ENCODE results near the gene LAMA1.

The LAMA1 gene

DNA sequence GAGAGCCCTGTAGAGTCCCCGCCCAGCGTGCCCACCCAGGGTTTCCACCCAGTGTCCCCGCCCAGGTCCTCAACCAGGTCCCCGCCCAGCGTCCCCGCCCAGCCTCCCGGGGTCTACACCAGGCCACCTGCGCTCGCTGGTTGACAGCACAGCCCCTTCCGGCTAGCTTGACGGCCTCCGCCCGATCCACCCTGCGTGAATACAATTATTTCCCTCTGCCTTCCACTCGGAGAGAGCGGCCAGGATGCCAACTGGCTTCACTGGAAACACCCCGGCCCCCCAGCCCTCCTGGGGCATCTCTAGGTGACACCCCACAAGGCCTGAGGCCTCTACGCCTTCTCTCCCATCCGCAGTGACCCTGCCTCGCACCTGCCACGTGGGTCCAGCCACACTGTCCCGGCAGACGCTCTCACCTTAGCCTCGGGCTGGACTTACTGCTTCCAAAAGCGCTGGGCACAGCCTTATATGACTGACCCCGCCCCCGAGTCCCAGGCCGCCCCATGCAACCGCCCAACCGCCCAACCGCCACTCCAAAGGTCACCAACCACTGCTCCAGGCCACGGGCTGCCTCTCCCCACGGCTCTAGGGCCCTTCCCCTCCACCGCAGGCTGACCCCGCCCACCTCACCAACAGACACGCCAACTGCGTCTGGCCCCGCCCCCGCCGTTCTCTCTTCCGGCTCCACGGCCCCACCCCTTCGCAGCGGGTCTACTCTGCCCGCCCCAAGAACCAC lies 188.1 kb downstream of the LAMA1 start:
- Histone ChIP-seq H2BK15ac (ENCODE audit: low read length) (peak overlapping the region; percentile 77), H3K27me3 (ENCODE audit: control insufficient read depth in 3 of 3, insufficient read depth in 3 of 3, low read depth in 1 of 3, low read length in 3 of 3) (no peaks in the 10 kb centered on the region), H3K18ac (ENCODE audit: low read length) (peak overlapping the region; percentile 67), H4K91ac (ENCODE audit: low read depth, low read length, poor library complexity) (no peak overlapping the region), H4K8ac (ENCODE audit: low read depth, low read length) (no peak overlapping the region), H2AFZ (ENCODE audit: low read length) (no peak overlapping the region), H3K79me1 (ENCODE audit: low read depth, low read length) (no peaks in the 10 kb centered on the region), H3K36me3 (replicated peaks in 1 of 2; ENCODE audit: control insufficient read depth in 2 of 2, insufficient read depth in 2 of 2, low read length in 2 of 2) (no peaks in the 10 kb centered on the region), H3K27ac (replicated peaks; ENCODE audit: low read length) (no peak overlapping the region), H3K4ac (ENCODE audit: low read length) (no peak overlapping the region), H3K4me1 (ENCODE audit: control insufficient read depth in 2 of 2, insufficient read depth in 1 of 2, low read depth in 1 of 2, low read length in 2 of 2) (peaks cover 3 to 6% of the 10 kb centered on the region in 2 donors), H3K9me3 (replicated peaks in 1 of 2; ENCODE audit: control insufficient read depth in 2 of 2, insufficient read depth in 1 of 2, low read depth in 1 of 2, low read length in 2 of 2) (no peaks in the 10 kb centered on the region), H2BK5ac (ENCODE audit: low read length) (no peak overlapping the region), H3K9ac (ENCODE audit: low read depth, low read length, poor library complexity) (no peak overlapping the region), H3K23ac (ENCODE audit: low read depth, low read length, poor library complexity) (peak overlapping the region; percentile 23), H3K4me2 (ENCODE audit: insufficient read depth, low read length, poor library complexity, severe bottlenecking) (no peak overlapping the region), H3K4me3 (ENCODE audit: low read length in 2 of 2) (no peak overlapping the region), H2AK5ac (ENCODE audit: low read depth, low read length) (no peak overlapping the region), H3K14ac (ENCODE audit: low read length) (no peak overlapping the region), H2BK120ac (ENCODE audit: low read depth, low read length) (peak overlapping the region; percentile 53), H2BK12ac (ENCODE audit: low read length) (no peak overlapping the region)
- no CpG with 5 or more reads among the region's 45 CpGs for WGBS, 2 donors (ENCODE audit: extremely low coverage in 2 of 2, insufficient read length in 2 of 2, insufficient replicate concordance in 1 of 2)
- DNase-seq (ENCODE audit: low spot score), result no peak

DNA sequence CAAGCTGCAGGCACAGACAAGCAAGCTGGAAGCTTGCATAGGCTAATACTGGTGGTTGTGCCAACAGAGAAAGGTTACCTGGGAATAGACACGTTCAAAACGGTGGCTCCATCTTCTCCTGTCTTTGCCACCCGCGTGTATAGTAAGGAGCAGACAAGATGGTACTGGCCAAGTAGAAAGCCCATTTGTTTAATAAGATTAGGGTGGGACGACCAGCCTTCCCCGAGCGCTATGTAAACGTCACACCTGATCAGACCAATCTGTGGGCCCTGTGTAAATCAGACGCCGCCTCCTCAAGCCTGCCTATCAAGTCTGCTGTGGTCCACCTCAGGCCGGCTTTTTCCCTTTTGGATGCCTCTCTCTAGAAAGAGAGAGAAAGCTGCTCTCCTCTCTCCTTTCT lies 189.2 kb downstream of the LAMA1 start:
- Histone ChIP-seq H2BK120ac (ENCODE audit: low read depth, low read length) (no peak overlapping the region), H3K4me2 (ENCODE audit: insufficient read depth, low read length, poor library complexity, severe bottlenecking) (no peak overlapping the region), H4K91ac (ENCODE audit: low read depth, low read length, poor library complexity) (no peak overlapping the region), H3K9me3 (replicated peaks in 1 of 2; ENCODE audit: control insufficient read depth in 2 of 2, insufficient read depth in 1 of 2, low read depth in 1 of 2, low read length in 2 of 2) (no peaks in the 10 kb centered on the region), H3K4ac (ENCODE audit: low read length) (no peak overlapping the region), H3K18ac (ENCODE audit: low read length) (no peak overlapping the region), H3K4me3 (ENCODE audit: low read length in 2 of 2) (no peak overlapping the region), H3K36me3 (replicated peaks in 1 of 2; ENCODE audit: control insufficient read depth in 2 of 2, insufficient read depth in 2 of 2, low read length in 2 of 2) (no peaks in the 10 kb centered on the region), H2AFZ (ENCODE audit: low read length) (no peak overlapping the region), H3K4me1 (ENCODE audit: control insufficient read depth in 2 of 2, insufficient read depth in 1 of 2, low read depth in 1 of 2, low read length in 2 of 2) (peaks cover 11 to 12% of the 10 kb centered on the region in 2 donors), H2BK12ac (ENCODE audit: low read length) (no peak overlapping the region), H2BK15ac (ENCODE audit: low read length) (no peak overlapping the region), H3K14ac (ENCODE audit: low read length) (no peak overlapping the region), H2BK5ac (ENCODE audit: low read length) (no peak overlapping the region), H3K79me1 (ENCODE audit: low read depth, low read length) (no peaks in the 10 kb centered on the region), H3K9ac (ENCODE audit: low read depth, low read length, poor library complexity) (no peak overlapping the region), H4K8ac (ENCODE audit: low read depth, low read length) (no peak overlapping the region), H3K23ac (ENCODE audit: low read depth, low read length, poor library complexity) (no peak overlapping the region), H3K27me3 (ENCODE audit: control insufficient read depth in 3 of 3, insufficient read depth in 3 of 3, low read depth in 1 of 3, low read length in 3 of 3) (no peaks in the 10 kb centered on the region), H2AK5ac (ENCODE audit: low read depth, low read length) (no peak overlapping the region), H3K27ac (replicated peaks; ENCODE audit: low read length) (no peak overlapping the region)
- WGBS, 2 donors (ENCODE audit: extremely low coverage in 2 of 2, insufficient read length in 2 of 2, insufficient replicate concordance in 1 of 2), result no CpG with 5 or more reads among the region's 11 CpGs
- DNase-seq (ENCODE audit: low spot score), result no peak

- Histone ChIP-seq H3K4me1 (ENCODE audit: control insufficient read depth in 2 of 2, insufficient read depth in 1 of 2, low read depth in 1 of 2, low read length in 2 of 2) (peaks cover 11 to 12% of the 10 kb centered on the region in 2 donors), H2BK120ac (ENCODE audit: low read depth, low read length) (no peak overlapping the region), H3K36me3 (replicated peaks in 1 of 2; ENCODE audit: control insufficient read depth in 2 of 2, insufficient read depth in 2 of 2, low read length in 2 of 2) (no peaks in the 10 kb centered on the region), H3K14ac (ENCODE audit: low read length) (no peak overlapping the region), H3K27me3 (ENCODE audit: control insufficient read depth in 3 of 3, insufficient read depth in 3 of 3, low read depth in 1 of 3, low read length in 3 of 3) (no peaks in the 10 kb centered on the region), H4K91ac (ENCODE audit: low read depth, low read length, poor library complexity) (no peak overlapping the region), H2BK12ac (ENCODE audit: low read length) (no peak overlapping the region), H3K9me3 (replicated peaks in 1 of 2; ENCODE audit: control insufficient read depth in 2 of 2, insufficient read depth in 1 of 2, low read depth in 1 of 2, low read length in 2 of 2) (peaks cover 0 to 7% of the 10 kb centered on the region in 2 donors), H2AFZ (ENCODE audit: low read length) (no peak overlapping the region), H2AK5ac (ENCODE audit: low read depth, low read length) (no peak overlapping the region), H3K4ac (ENCODE audit: low read length) (no peak overlapping the region), H3K27ac (replicated peaks; ENCODE audit: low read length) (no peak overlapping the region), H3K9ac (ENCODE audit: low read depth, low read length, poor library complexity) (no peak overlapping the region), H3K23ac (ENCODE audit: low read depth, low read length, poor library complexity) (no peak overlapping the region), H3K79me1 (ENCODE audit: low read depth, low read length) (no peaks in the 10 kb centered on the region), H3K4me3 (ENCODE audit: low read length in 2 of 2) (no peak overlapping the region), H3K4me2 (ENCODE audit: insufficient read depth, low read length, poor library complexity, severe bottlenecking) (no peak overlapping the region), H2BK15ac (ENCODE audit: low read length) (no peak overlapping the region), H2BK5ac (ENCODE audit: low read length) (no peak overlapping the region), H4K8ac (ENCODE audit: low read depth, low read length) (no peak overlapping the region), H3K18ac (ENCODE audit: low read length) (no peak overlapping the region)
- WGBS, 2 donors (ENCODE audit: extremely low coverage in 2 of 2, insufficient read length in 2 of 2, insufficient replicate concordance in 1 of 2), result no CpG with 5 or more reads among the region's 2 CpGs
- no peak for DNase-seq (ENCODE audit: low spot score)
These were observed 190.4 kb downstream of the LAMA1 start for GRCh38 chr18:6927153-6927552.

DNA sequence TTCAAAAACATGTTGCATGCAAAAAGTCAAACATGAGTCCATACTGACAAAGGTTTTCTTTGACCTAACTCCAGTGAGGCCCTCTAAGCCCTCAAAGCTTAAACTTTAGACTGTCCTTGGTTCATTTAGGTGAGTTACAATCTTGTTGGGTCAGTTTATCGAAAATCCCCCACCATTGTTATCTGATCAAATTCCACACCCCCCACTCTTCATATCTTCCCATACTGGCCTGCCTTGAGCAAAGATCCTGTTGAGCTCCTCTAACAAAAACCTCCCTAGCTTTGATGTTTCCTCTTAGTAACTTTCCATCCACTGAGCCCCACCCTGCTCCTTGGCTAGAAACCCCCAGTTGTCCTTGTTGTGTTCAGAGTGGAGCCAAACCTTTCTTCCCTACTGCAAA lies 194.4 kb downstream of the LAMA1 start:
- Histone ChIP-seq H2AFZ (ENCODE audit: low read length) (no peak overlapping the region), H2BK120ac (ENCODE audit: low read depth, low read length) (no peak overlapping the region), H3K27ac (replicated peaks; ENCODE audit: low read length) (no peak overlapping the region), H3K4me2 (ENCODE audit: insufficient read depth, low read length, poor library complexity, severe bottlenecking) (no peak overlapping the region), H3K9me3 (replicated peaks in 1 of 2; ENCODE audit: control insufficient read depth in 2 of 2, insufficient read depth in 1 of 2, low read depth in 1 of 2, low read length in 2 of 2) (peaks cover 0 to 7% of the 10 kb centered on the region in 2 donors), H2BK15ac (ENCODE audit: low read length) (no peak overlapping the region), H3K4me3 (ENCODE audit: low read length in 2 of 2) (no peak overlapping the region), H3K4ac (ENCODE audit: low read length) (no peak overlapping the region), H3K79me1 (ENCODE audit: low read depth, low read length) (no peaks in the 10 kb centered on the region), H2BK12ac (ENCODE audit: low read length) (no peak overlapping the region), H3K27me3 (ENCODE audit: control insufficient read depth in 3 of 3, insufficient read depth in 3 of 3, low read depth in 1 of 3, low read length in 3 of 3) (no peaks in the 10 kb centered on the region), H2AK5ac (ENCODE audit: low read depth, low read length) (no peak overlapping the region), H3K4me1 (ENCODE audit: control insufficient read depth in 2 of 2, insufficient read depth in 1 of 2, low read depth in 1 of 2, low read length in 2 of 2) (peaks cover 12 to 14% of the 10 kb centered on the region in 2 donors), H3K9ac (ENCODE audit: low read depth, low read length, poor library complexity) (no peak overlapping the region), H3K18ac (ENCODE audit: low read length) (no peak overlapping the region), H2BK5ac (ENCODE audit: low read length) (no peak overlapping the region), H4K91ac (ENCODE audit: low read depth, low read length, poor library complexity) (no peak overlapping the region), H3K23ac (ENCODE audit: low read depth, low read length, poor library complexity) (no peak overlapping the region), H4K8ac (ENCODE audit: low read depth, low read length) (no peak overlapping the region), H3K36me3 (replicated peaks in 1 of 2; ENCODE audit: control insufficient read depth in 2 of 2, insufficient read depth in 2 of 2, low read length in 2 of 2) (no peaks in the 10 kb centered on the region), H3K14ac (ENCODE audit: low read length) (no peak overlapping the region)
- no peak for DNase-seq (ENCODE audit: low spot score)
- WGBS, 2 donors (ENCODE audit: extremely low coverage in 2 of 2, insufficient read length in 2 of 2, insufficient replicate concordance in 1 of 2), result no CpG with 5 or more reads among the region's 1 CpG
